HepG2 (cell line): ENCODE measurements around the gene GRPEL2.

Experiments used
- DBP ChIP-seq: sonication (generic); formaldehyde crosslinking; IDR thresholded peaks from 2 replicates; pipeline ENCODE4 v1.4.0; 2020; ENCODE audit warnings: missing genetic modification reagents; ENCODE audit errors: not compliant biosample characterization
- E2F2 ChIP-seq: sonication (generic); formaldehyde crosslinking; IDR thresholded peaks from 2 replicates; pipeline ENCODE4 v1.4.0; 2020; ENCODE audit warnings: missing genetic modification reagents, borderline replicate concordance
- EZH2 ChIP-seq: conservative IDR thresholded peaks from 2 replicates; pipeline ENCODE4 v1.6.1; 2012; ENCODE audit warnings: mild to moderate bottlenecking, low read depth, low read length, moderate library complexity
- MTA1 ChIP-seq: sonication (generic); formaldehyde crosslinking; IDR thresholded peaks from 2 replicates; pipeline ENCODE4 v1.4.0; 2020; ENCODE audit warnings: missing genetic modification reagents, mild to moderate bottlenecking, borderline replicate concordance
- MYC ChIP-seq: sonication (generic); formaldehyde crosslinking; IDR thresholded peaks from 2 replicates; pipeline ENCODE4 v1.9.0; 2021; ENCODE audit warnings: missing genetic modification reagents, borderline replicate concordance
- NR2F1 ChIP-seq, 2 experiments: fragments of 450-650 bp in 1 of 2; formaldehyde crosslinking in 1 of 2; IDR thresholded peaks; 2 replicates each; pipeline versions ENCODE4 v1.5.0 to v1.6.1; 2016 to 2020; ENCODE audit warnings: mild to moderate bottlenecking in 1 of 2, missing compliant biosample characterization in 1 of 2, missing genetic modification reagents in 1 of 2, moderate library complexity in 1 of 2
- SP4 ChIP-seq: sonication (generic); formaldehyde crosslinking; IDR thresholded peaks from 2 replicates; pipeline ENCODE4 v1.8.1; 2023; ENCODE audit warnings: mild to moderate bottlenecking, missing genetic modification reagents
- ZFP1 ChIP-seq: IDR thresholded peaks from 2 replicates; pipeline ENCODE4 v1.6.1; 2016
- ZNF740 ChIP-seq: sonication (generic); formaldehyde crosslinking; IDR thresholded peaks from 2 replicates; pipeline ENCODE4 v1.4.0; 2020; ENCODE audit warnings: missing genetic modification reagents

- no peak for TF ChIP-seq SP4
- TF ChIP-seq MYC: no peak
- TF ChIP-seq DBP: no peak
- no peak for TF ChIP-seq EZH2
- TF ChIP-seq NR2F1 (CRISPR knock-in tag; IDR thresholded peaks at IDR 0.05): no peak
- TF ChIP-seq ZNF740 (CRISPR knock-in tag): no peak
- no peak for TF ChIP-seq ZFP1 (CRISPR knock-in tag)
- TF ChIP-seq MTA1 (CRISPR knock-in tag): no peak
- TF ChIP-seq E2F2 (CRISPR knock-in tag): no peak
These were observed 11.1 kb downstream of the GRPEL2 start for GRCh38 chr5:149356391-149356790.
